Anterior cingulate cortex (tissue), 58 donors: ENCODE results near the gene CCDC106.
A peak's percentile ranks its signal among the peaks of the same experiment; 100 is the strongest.

ENCODE experiments used
- DNase-seq, 58 donors: peaks; one replicate each; lab custom pipeline; 2025; lab: John Stamatoyannopoulos, UW

CCDC106 gene

DNA sequence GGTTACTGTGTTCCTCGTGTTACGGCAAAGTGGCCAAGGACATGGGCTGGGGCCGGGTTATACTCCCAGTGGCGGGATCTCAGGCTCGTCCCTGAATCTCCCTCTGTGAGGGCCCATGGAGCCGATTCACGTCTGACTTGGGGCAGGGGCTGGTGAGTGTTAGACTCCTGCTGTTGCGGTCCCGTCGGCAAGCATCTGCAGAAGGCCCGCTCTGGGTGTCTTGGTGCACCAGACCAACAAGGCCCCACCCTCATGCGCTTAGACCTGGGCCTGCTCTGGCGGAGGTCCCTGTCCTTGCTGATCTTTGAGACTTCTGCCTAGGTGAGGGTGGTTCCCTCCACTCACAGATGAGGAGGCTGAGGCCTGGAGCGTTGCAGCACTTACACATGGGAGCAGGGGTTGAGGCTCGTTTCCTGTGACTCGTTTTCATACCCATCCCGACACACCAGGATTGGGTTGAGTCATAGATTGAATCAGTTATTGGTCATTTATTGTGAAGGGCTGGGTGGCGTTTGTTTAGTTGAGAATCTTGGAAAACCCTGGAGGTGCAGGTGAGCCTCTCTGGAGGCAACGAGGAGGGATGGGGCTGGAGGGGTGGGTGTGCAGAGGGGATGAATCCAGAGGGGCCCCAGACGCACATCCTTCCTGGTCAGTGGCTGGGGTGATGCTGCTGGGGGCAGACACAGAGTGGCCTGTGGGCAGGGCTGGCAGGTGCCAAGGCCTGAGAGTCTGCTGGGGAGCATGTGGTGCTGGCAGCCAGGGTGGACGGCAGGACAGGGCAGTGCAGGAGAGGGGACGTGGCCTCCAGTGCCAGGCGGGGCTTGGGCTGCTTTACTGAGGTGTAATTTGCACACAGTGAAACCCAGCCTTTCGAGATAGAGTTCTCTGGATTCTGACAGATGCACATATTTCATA, 31.6 kb downstream of the CCDC106 start:
- no peak for DNase-seq

DNA sequence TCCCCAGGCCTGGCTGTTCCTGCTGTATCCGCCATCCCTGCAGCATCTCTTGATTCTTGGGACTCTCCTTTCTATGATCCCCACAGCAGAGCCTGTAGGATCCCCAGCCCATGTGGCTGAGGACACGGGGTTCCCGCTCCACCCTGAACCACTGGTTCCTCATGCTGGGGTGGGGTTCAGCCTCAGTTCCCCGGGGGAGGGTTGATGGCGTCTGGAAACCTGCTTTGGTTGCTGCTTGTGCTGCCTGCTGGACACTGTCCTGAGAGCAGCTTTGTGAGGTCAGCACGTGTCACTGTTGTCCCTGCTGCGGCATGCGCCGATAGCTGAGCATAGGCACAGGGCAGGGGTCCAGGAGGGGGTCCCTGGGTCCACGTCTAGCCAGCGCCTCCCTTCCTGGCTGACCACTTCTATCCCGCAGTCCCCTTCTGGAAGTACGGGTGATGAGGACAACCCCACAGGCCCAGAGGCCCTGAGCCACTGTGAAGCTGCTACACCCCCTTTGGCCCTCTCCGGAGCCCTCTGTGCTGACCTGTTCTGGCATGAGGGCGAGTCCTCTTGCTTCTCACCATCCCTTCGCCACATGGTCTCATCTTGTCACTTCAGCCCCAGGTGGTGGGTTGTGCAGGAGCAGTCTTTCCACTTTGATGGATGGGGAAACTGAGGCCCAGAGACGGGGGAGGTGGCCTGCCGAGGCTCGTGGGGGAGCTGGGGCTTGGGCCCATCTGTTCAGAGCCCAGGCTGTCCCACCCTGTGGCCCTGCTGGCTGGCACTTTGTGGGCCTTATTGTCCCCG, 32.5 kb downstream of the CCDC106 start:
- DNase-seq, result no peak

DNA sequence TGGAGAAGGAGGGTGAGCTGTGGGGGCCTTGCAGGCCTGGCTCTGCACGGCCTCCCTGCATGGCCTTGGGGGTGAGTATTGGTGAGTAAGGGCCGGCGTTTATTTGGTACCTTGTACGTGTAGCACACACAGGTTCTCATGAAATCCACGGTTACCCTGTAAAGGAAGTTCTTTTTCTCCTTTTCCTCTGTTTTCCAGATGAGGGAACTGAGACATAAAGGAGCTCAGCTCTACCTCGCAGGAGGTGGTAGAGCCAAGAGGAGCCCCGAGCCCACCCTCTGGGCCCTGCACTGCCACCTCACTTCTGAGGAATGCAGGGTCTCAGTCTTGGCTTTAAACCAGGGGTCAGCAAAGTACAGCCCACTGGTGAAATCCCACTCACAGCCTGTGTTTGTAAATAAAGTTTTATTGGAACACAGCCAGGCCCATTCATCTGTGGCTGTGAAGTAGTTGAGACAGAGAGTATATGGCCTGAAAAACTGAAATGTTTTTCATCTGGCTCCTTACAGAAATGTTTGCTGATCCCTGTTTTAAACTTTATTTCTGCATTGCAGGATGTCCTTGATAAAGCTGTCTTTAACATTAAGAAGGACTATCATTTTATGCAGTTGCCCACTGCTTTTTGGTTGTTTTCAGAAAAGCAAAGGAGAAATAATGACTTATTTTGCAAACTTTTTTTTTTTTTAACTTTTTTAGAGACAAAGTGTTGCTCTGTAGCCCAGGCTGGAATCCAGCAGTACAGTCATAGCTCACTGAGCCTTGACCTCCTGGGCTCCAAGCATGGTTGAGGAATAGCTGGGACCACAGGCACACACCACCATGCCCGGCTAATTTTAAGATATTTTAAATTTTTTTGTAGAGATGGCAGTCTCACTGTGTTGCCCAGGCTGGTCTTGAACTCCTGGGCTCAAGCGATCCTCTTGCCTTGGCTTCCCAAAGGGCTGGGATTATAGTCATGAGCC, 33.4 kb downstream of the CCDC106 start:
- DNase-seq, result no peak

DNA sequence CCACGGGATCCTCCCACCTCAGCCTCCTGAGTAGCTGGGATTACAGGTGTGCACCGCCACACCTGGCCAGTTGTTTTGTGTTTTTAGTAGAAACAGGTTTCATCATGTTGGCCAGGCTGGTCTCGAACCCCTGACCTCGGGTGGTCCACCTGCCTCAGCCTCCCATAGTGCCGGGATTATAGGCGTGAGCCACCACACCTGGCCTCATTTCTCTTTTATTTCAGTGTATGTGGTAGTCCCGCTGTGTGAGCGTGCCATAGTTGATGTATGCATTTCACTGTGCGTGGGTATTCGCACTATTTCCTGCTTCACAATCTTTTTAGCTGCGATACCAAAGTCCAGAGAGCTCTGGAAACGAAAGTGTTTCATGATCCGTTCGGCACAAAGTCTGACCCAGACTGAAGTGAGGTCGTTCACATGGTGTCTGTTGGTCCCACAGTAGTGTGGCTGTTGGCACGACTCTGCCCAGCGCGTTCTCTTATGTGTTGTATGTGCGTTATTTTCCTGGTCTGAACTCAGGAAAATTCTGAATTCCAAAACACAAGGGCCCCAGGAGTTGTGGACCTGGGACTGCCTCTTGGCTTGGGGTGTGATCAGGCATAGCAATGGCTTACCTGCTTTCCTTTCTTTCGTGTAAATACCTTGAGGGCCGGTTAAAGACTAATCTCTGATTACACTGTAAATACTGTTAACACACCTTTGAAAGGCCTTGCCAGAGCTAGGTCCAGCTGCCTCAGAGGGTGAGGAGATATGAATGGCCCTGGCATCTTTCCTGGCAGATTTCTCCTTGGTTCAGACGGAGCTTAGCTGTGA, 35.6 kb downstream of the CCDC106 start:
- DNase-seq, result no peak

DNA sequence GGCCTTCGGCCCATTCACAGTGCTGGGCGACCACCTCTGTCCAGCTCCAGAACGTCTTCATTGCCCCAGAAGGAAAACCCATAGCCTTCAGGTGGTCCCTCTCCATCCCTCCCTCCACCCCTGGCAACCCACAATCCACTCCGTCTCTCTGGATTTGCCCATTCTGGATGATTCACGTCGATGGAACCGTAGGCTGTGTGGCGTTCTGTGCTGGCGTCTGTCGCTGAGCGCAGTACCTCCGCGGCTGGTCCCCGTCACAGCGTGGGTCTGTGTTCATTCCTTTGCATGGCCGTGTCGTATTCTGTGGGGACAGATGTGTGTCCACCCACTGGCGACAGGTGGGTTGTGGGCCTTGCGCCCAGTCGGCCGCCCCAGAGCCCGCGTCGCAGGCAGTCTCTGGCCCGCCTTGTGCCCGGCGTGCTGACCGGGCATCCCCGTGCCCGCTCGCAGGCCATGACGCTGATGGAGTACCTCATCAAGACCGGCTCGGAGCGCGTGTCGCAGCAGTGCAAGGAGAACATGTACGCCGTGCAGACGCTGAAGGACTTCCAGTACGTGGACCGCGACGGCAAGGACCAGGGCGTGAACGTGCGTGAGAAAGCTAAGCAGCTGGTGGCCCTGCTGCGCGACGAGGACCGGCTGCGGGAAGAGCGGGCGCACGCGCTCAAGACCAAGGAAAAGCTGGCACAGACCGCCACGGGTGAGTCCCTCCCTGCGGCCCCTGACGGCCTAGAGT, 37.1 kb downstream of the CCDC106 start:
- no peak for DNase-seq

DNA sequence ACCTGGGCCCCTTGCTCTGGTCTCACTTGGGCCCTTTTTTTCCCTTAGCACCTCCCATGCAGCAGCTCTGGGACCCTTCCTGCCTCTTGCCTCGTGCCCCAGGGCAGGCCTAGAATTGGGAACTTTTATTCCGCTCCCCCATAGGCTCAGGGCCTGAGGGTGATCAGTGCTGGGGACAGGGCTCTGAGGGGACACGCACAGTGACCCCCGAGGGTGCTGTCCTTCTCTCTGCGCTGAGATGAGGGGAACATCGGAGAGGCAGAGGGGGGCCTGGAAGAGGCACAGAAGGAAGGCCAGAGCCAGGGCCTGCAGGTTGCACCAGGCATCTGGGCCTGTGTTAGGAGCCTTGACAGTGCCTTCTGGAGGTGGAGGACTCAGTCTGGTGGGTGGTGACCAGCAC, 37.8 kb downstream of the CCDC106 start:
- no peak for DNase-seq

DNA sequence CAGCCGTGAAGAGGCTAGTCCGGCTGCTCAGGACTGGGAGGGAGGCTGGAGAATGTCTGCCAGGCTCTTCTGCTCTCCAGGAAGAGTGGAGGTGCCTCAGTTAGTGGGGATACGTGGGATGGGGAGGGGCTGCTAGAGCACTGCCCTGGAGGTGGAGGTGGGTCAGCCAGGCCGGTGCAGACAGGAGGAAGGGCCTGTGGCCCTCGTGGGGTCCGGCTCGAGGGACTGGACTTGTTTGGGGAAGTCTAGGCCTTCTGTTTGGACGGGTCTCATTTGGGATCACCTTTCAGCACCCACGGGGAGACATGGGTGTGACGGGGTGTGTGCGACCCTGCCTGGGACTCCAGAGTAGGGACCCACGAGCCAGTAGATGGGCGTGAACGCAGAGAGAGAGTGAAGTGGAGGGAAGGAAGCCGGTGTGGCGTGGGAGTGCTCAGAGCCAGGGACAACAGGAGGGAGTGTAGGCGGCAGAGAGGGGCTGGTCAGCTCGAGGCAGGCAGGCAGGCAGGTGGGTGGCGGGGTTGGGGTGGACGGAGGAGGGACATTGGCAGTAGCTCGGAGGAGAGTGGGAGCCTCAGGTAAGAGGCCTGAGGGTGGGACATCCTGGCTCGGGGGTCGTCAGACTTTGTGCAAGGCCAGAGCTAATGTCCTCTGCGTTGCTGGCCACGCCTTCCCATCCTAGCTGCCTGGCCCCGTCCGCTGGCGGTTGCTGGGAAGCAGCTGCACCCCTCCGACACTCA, 38.5 kb downstream of the CCDC106 start:
- peak in 1 of 58 donors; percentile 6 for DNase-seq

DNA sequence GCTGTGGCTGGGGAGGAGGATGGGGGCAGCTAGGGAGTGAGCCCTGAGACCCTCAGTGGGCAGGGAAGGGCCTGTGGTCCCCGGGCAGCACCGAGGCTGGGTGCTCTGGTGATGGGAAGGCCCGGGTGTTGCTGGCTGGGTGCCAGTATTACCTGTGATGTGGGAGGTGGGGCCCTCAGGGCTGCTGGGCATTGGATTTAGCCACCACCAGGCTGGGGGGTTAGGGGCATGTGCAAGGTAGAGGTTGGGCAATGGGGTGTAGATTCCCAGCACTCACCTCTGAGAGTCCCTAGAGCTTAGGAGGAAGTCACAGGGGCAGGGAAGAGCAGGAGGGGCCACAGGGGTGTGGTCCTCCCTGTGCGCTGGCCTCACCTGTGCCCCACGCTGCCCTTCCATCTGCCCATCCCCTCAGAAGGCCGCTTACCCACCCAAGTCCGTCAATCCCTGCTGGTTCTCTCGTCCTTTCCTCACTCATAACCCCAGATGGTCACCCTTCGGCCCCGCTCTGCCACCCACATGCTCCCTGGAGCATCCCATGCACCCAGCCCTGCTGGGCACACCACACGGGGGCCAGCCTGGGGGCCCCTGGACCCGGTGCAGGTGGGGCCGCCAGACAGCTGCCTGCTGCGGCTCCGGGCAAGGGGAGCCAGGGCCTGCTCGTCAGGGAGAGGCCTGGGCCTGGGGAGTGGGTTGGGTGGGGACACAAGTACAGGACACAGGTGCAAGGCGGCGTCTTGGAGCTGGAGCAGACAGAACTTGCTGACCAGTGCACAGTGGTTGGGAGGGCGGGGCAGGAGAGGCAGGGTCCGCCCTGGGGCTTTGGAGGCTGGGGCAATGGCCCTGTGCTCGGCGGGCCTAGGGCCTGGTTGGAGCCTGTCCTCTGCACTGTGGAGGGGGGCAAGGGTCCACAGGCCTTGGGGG, 39.5 kb downstream of the CCDC106 start:
- no peak for DNase-seq

DNA sequence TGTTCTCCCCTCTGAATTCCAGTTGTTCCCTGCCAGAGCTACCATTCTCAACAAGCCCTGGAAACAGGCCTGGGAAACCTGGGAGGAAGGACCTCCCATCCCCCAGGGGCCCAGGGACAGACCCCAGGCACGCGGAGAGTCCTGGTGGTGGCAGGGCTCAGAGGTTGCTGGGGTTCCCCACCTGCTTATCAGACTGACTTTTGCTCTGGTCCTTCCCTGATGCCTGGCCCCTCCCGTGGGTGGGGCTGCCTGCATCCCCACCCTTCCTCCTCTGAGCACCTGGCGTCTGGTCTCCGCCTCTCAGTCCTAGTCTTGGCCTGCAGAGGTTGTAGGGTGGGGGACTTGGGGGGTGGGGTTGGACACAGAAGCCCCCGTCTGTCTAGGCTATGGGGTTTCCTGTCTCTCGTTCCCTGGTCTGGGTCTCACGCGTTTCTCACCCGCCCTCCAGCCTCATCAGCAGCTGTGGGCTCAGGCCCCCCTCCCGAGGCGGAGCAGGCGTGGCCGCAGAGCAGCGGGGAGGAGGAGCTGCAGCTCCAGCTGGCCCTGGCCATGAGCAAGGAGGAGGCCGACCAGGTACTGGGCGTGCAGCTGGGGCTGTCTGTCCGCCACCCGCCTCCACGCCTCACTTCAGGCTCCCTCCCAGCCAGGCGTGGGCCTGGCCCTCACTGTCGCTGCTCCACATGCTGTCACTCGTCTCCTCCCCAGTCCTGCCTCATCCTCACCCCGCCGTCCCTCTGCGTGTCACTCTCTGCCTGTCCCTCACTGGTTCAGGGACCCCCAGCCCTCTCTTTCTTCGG, 40.6 kb downstream of the CCDC106 start:
- peak in 23 of 58 donors; percentile 5 to 67 (median 25) for DNase-seq

DNA sequence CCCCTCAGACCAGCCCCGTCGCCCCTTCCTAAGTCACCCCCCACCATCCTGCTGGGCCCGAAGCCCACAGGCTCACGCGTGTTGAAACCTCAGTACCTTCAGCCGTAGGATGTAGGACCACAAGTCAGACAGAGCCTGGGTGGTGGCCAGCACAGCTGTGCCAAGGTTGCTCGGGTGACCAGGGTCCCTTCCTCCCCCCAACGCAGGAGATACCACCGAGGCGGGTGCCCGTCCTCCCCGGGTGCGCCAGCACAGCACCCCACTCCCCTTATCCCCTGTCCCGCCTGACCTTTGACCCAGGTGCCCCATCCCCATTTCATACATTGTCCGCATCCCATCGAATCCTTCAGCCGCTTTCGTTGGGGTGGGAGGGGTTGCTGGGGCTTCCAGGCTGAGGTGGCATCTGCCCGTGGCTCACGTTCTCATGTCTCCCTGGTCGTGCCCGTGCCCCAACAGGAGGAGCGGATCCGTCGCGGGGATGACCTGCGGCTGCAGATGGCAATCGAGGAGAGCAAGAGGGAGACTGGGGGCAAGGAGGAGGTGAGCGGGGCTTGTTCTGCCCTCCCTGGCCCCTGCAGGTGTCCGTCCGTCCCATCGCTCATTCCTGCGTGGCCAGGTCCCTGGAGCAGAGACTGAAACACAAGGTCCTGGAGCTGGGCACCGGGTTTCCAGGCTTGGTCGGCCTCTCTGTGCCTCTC, 41.5 kb downstream of the CCDC106 start:
- no peak for DNase-seq

DNA sequence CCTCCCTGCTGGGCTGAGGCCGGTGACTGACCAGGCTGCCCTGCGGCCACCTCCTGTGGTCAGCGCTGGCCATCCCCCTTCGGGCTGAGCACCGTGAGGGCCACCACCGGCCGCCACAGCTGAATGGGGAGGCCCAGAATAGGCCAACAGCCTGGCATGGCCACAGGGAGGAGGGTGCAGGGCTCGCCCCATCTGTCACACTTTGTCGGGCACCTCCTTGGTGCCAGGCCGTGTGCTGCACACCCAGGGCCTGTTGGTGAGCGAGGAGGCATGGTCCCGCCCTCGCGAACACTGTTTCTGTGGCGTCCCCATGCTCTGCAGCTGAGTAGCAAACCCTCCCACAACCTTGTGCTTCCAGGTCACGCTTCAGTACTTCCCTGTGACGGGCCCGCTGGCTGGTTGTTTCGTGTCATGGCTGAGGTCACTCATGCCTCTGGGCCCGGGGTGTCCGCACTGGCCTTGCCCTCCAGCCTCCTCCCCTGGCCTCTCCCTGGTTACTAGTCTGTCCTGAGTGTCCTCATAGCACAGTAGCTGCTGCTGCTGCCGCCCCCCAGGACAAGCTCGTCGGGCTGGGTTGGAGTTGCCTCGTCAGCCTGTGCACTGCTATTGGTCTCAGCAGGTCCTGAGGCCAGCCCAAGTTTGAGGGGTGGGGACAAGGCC, 42.2 kb downstream of the CCDC106 start:
- DNase-seq, result no peak

DNA sequence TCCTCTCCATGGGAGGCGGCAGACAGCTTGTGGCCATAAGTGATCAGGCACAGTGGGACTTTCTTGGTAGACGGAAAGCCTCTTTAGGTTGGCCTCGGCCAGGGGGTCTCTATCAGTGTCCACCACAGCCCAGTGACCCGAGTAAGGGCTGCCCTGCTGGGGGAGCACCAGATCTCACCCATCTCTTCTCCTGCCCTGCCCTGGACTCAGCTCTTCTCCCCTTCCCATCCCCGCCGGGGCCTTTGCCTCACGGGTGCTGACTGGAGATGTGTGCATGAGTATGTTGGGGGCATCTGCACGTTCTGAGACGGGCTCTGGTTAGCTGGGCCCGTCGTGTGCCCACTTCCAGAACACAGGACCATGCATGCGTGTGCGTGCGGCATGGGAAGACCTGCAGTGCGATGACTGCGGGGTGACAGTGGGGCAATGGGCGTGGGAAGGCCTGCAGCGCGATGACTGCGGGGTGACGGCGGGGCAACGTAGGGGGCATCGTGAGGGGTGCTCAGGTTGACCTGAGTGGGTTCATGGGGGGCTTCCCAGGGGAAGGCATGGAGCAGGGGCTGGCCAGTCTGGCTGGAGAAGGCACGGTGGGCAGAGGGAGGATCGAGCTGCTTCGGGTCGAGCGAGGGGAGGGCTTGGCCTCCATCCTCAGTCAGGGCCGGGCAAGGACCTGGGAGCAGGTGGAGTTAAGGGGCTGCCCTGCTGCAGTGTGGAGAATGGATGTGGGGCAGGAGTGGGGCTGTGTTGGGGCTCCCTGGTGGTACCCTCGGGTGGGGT, 42.9 kb downstream of the CCDC106 start:
- DNase-seq, result no peak

DNA sequence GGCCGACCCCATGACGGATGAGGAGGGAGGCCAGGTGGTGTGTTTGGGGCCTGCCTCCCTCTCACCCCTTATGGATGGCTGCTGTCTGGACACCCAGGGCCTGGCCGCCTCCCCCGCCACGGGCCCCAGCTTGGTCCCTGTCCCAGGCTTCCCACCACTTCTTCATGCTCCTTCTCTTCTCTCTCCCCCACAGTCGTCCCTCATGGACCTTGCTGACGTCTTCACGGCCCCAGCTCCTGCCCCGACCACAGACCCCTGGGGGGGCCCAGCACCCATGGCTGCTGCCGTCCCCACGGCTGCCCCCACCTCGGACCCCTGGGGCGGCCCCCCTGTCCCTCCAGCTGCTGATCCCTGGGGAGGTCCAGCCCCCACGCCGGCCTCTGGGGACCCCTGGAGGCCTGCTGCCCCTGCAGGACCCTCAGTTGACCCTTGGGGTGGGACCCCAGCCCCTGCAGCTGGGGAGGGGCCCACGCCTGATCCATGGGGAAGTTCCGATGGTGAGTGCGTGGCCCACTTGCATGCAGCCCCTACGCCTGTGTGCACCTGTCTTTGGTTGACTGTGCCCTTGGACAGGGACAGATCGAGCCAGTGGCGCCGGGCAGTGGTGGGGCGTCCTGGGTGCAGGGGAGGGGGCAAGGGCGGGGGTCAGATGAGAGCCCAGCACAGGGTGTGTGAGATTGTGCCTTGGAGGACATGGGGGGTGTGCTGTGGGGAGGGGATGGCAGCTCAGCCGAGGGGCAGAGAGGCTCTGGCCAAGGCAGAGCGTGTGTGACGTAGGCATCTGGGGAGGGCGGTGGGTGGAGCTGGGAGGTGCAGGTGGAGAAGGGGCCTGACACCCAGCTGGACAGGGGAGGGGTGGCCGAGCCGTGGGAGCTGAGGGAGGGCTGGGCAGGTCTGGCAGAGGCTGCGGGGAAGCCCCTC, 43.8 kb downstream of the CCDC106 start:
- no peak for DNase-seq
